M059J (cell line): ENCODE data around the gene IRF9. TPM values are rescaled to one million over a fixed set of nuclear protein-coding genes. Genes with fewer than 3 reads are reported as not detected.

Experiments used
- DNase-seq: peaks from one replicate; pipeline ENCODE4 v3.0.0-alpha.2; 2012; ENCODE audit warnings: low read depth
- total RNA-seq: library from RNA; depleted of rRNA; stranded (reverse); fragments of >200 nt; shearing (Covaris generic); gene quantifications from 2 replicates; pipeline ENCODE4 v1.2.3, GENCODE V29; 2014; rRNA removed

Gene IRF9, protein sequence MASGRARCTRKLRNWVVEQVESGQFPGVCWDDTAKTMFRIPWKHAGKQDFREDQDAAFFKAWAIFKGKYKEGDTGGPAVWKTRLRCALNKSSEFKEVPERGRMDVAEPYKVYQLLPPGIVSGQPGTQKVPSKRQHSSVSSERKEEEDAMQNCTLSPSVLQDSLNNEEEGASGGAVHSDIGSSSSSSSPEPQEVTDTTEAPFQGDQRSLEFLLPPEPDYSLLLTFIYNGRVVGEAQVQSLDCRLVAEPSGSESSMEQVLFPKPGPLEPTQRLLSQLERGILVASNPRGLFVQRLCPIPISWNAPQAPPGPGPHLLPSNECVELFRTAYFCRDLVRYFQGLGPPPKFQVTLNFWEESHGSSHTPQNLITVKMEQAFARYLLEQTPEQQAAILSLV
- total RNA-seq = 153 and 160 TPM in 2 replicates

DNA sequence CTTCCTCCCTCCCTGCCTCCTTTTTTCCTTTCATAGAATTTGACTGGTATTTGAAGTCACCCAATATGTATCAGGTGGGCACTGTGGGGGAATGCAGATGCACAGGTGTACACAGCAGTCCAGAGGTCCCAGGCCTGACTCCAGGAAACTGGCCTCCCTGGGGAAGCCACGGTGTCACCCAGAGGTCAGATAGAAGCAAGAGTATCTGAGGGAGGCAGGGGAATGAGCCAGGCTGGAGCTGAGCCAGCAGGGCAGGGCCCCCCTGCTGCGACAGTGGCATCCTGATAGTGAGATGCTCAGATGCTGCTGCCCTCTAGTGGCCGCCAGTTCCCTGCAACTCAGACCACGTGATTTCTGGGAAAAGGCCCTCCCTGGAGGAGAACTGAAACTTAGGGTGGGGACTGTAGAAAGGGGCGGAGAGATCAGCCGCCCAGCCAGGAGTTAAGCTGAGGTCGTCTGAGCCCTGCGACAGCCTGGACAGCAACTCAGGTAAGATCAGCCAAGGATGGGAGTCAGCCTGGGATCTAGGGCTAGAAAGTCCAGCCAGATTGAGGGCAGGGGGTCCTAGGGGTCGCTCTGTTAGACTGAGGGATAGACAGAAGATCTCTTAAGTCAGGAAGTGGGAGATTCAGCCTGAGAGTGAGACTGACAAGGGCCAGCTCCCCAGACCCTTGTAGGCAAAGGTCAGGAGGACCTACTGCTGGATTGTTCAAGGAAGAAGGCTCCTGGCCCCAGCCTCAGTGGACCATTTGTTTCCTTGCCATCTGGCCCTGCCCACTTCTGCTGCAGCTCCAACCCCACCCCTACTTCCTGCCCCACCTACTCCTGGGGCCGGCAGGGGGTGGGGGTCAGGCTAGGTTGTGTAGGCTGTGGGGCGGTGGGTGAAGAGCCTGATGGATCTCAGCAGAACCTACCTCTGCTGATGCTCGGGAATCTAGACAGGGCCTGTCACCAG lies at the start of gene IRF9:
Gene IRF9 (plus strand): TSS at position 416 of the 955 bp plus-strand sequence. CDS start 880 bp downstream, outside the sequence.
- peak; percentile 95 for DNase-seq

DNA sequence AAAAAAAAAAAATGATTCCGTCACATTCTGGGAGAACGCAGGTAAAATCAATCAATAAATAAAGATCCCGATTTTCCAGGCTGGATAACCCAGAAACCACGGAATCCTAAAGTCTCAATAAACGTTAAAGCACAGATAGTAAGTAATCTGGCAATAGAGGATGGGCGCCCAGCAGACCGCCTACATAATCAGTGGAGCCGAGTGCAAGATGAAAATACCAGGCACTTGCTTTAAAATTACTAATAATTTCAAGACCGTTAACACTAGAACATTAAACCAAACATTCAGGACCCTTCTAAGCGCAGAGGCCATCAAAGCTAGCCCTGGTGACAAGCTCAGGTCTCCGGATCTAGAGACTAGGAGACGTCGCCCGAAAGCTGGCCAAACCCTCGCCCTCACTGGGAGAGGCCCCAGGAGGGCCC lies 47.7 kb upstream of the IRF9 start:
- no peak for DNase-seq

DNA sequence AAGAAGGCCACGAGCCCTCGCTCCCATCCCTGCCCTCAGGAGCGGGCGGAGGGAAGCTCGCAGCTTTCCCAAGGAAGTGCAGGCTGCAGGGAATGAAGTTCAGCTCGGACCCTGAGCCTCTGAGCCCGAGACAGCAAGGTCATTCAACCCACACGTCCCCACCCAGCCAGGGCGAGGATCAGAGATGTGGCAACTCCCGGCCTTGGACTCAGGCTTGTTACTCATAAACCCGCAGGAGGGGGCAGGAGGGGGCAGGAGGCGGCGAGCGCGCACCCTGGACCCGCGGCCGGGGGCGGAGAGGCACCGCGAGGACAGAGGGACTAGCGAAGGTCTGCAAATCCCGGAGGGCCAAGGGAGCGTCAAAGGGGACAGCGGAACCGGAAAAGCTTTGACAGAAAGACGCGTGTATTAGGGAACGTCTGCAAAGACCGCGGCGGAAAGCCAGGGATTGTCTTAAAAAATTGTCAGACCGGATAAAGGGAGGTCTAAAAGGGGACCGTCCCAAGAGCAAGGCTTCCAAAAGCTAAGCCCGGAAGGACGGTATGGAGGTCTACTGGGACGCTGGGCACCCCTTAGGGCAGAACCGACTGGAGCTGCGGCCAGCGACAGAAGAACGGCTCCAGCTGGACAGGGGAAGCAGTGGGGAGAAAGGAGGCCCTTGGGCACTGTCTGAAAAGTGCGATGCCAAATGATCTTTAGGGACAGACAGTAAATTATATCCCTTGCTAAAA lies 47.1 kb upstream of the IRF9 start:
- DNase-seq = peak; percentile 91

- peak; percentile 99 for DNase-seq
Measured at GRCh38 chr14:24114532-24115421, 46.3 kb upstream of the IRF9 start, which contains the start of the genes DCAF11 and NRL. TSS of gene DCAF11 (plus strand) at chr14:24114777. CDS start at chr14:24115595, 818 bp downstream. TSS of gene NRL (minus strand) at chr14:24114949. CDS start at chr14:24082848, 32,101 bp downstream.

GRCh38 chr14:24115422-24116127 lies 45.5 kb upstream of the IRF9 start:
- DNase-seq = no peak

DNA sequence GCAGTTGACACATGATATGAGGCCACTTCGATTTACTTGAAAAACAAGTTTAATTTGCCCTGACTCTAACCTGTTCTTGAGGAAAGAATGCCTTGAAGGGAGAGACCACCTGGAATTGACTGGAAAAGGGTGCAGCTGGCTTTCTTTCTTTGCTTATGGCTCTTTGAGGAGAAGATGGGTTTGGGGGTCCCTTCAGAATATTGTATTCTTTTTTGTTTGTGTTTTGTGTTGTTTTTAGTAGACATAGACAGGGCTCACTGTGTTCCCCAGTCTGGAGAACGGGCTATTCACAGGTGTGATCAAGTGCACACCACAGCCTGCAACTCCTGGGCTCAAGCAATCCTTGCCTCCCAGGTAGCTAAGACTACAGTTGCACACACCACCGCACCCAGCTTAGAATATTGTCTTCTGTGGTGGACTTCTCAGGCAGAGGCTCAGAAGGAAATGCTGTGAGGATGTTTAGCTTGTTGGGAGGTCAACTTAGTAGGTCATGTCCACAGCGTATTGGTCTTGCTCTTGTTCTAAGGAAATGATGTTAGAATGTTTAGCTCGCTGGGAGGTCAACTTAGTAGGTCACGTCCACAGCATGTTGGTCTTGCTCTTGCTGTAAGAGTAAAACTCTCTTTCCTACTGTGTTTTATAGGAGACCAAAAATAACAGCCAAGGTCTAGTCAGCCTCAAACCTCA lies 44.8 kb upstream of the IRF9 start:
- DNase-seq = no peak

DNA sequence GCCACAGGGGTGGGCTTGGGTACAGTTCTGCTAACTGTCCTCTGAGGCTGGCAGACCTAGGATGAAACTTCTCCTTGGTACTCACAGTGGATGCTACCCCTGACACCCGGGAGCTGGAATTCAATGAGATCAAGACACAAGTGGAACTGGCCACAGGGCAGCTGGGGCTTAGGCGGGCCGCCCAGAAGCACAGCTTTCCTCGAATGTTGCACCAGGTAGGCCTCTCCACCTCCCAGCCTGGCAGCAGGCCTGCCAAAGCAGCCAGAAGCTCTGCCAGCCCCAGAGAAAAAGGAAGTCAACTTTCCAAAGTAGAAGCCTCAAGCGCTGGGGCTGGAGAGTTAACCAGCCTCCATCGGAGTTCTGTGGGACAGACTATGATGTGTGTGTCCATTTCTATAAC lies 43.9 kb upstream of the IRF9 start:
- no peak for DNase-seq

DNA sequence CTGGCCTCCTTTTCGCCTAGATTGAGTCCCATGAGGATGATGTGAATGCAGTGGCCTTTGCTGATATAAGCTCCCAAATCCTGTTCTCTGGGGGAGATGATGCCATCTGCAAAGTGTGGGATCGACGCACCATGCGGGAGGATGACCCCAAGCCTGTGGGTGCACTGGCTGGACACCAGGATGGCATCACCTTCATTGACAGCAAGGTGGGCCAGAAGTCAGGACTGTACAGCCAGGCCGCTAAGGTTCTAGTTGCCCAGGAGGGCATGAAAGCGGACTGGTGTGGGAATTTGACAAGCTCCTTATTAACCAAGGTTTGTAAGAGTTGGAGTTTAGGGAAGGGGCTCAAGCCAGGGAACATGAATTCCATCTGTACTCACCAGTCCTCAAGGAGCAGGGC lies 41.4 kb upstream of the IRF9 start:
- DNase-seq = no peak

GRCh38 chr14:24121210-24121609 lies 39.9 kb upstream of the IRF9 start:
- DNase-seq = no peak

DNA sequence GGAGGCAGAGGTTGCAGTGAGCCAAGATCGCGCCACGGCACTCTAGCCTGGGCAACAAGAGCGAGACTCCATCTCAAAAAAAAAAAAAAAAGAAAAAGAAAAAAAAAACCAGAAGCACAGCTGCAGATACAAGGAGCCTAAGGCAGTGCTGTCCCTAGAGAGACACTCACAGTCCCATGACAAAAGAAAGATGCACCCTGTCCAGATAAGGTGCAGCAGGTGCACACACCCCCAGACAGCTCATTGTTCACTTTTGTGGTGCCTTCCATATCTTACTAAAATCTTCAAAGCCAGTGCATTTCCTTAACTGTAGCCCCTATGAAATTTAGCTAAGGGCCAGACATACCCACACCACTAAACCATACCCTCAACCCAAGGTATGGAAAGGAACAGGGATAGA lies 38.6 kb upstream of the IRF9 start:
- no peak for DNase-seq

- DNase-seq = no peak
Measured at GRCh38 chr14:24122898-24123297, 38.2 kb upstream of the IRF9 start.

DNA sequence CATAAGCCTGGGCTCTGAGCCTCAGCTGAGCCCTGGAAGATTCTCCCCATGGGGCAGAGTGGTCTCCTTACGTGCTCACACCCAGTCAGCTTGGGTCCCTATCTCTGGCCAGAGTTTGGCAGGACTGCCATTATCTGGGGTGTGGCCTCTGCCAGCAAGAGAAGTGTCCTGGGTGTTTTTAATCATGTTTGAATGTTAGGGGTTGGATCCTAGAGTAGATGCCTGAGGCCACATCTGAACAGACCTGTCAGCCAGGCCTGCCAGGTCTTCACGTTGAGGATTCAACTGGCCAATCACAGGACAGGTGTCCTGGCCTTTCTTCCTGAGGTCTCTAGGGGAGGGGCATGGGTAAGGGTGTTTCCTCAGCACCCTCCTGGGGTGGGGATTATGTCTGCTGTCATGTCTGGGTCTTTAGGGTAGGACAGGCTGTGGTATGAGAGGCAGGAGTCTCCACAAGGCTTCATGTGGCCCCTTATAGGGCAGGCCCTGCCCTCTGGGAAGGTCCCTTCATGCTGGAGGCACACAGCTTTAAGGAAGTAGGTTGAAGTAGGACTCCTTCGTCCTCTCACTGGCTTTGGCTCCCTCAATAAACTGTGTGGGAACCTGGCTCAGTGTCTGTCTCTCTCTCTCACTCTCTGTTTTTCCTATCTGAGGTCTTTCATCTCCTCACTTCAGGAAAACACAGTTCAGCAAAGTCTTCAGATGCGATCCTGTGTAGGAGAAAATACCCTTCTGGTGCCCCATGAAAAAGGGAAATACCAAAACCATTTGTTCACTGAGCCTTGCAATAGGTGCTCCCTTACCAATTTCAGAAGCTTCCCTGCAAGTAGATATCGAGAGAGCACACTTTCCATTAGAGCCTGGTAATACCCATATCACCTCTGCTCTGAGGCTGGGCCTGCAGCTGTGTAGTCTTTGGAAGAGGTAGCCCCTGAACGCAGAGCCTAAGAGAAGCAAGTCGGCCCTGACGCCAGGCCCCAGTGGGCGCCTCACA lies 37.3 kb upstream of the IRF9 start:
- no peak for DNase-seq

GRCh38 chr14:24126939-24127338 lies 34.1 kb upstream of the IRF9 start:
- DNase-seq = no peak

DNA sequence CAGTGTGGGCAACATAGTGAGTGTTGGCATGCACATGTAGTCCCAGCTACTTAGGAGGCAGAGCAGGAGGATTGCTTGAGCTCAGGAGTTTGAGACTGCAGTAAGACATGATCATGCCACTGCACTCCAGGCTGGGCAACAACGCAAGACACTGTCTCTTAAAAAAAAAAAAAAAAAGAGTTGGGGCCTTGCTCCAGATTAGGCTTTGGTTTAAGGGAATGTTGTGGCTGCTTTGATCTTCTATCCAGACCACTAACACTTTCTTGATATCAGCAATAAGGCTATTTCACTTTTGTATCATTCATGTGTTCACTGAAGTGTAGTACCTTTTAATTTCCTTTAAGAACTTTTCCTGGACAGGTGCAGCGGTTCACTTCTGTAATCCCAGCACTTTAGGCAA lies 33.4 kb upstream of the IRF9 start:
- DNase-seq = no peak

DNA sequence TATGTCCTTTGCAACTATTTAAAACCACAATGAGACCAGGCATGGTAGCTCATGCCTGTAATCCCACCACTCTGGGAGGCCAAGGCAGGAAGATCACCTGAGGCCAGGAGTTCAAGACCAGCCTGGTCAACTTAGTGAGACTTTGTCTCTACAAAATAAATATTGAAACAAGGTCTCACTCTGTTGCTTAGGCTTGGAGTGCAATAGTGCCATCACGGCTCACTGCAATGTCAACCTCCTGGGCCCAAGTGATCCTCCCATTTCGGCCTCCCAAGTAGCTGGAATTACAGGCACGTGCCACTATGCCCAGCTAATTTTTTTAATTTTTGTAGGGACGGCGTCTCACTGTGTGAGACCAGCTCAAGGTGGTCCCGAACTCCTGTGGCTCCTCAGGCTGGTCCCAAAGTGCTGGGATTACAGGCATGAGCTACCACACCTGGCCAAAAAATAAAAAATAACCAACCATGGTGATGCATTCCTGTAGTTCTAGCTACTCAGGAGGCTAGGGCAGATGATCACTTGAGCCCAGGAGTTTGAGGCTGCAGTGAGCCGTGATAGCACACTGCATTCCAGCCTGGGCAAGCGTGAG lies 31.6 kb upstream of the IRF9 start:
- no peak for DNase-seq

- DNase-seq = no peak
Measured at GRCh38 chr14:24130380-24130716, 30.7 kb upstream of the IRF9 start, which contains the start of gene FITM1. TSS of gene FITM1 (plus strand) at chr14:24130659. CDS start at chr14:24131564, 905 bp downstream.

- DNase-seq = no peak
Measured at GRCh38 chr14:24130717-24131548, 30.1 kb upstream of the IRF9 start.
